GM13977 (cell line): Measurements from ENCODE around the gene DISC1.

Experiments used
- DNase-seq: peaks from one replicate; pipeline ENCODE4 v3.0.0; 2012; ENCODE audit warnings: low spot score
- in situ Hi-C: fragments of 300-500 bp; cut with MboI; formaldehyde crosslinking; loops from one replicate; pipeline ENCODE4 v1.12.0; 2022; ENCODE audit warnings: low sequenced_read_pairs, low pct_unique_long_range_greater_than_20kb, mixed read lengths, inconsistent platforms; ENCODE audit not compliant: unreplicated experiment
- TF ChIP-seq, protein P1 (sequence below): IDR thresholded peaks from 2 replicates; pipeline ENCODE4 v1.5.1; 2012; ENCODE audit warnings: mild to moderate bottlenecking, control low read depth; ENCODE audit not compliant: insufficient read depth; ENCODE audit errors: extremely low read depth, missing control alignments

The DISC1 gene

GRCh38 chr1:231800108-231800507 lies 173.5 kb downstream of the DISC1 start:
- TF ChIP-seq, protein P1, sequence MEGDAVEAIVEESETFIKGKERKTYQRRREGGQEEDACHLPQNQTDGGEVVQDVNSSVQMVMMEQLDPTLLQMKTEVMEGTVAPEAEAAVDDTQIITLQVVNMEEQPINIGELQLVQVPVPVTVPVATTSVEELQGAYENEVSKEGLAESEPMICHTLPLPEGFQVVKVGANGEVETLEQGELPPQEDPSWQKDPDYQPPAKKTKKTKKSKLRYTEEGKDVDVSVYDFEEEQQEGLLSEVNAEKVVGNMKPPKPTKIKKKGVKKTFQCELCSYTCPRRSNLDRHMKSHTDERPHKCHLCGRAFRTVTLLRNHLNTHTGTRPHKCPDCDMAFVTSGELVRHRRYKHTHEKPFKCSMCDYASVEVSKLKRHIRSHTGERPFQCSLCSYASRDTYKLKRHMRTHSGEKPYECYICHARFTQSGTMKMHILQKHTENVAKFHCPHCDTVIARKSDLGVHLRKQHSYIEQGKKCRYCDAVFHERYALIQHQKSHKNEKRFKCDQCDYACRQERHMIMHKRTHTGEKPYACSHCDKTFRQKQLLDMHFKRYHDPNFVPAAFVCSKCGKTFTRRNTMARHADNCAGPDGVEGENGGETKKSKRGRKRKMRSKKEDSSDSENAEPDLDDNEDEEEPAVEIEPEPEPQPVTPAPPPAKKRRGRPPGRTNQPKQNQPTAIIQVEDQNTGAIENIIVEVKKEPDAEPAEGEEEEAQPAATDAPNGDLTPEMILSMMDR = no peak
- DNase-seq = no peak
- in situ Hi-C loops = no loop called here

- in situ Hi-C loops = no loop called here
- DNase-seq = no peak
- TF ChIP-seq, protein P1 = no peak
These were observed 174.5 kb downstream of the DISC1 start for GRCh38 chr1:231801042-231801585.

GRCh38 chr1:231803353-231803752 lies 176.8 kb downstream of the DISC1 start:
- no peak for DNase-seq
- in situ Hi-C loops = no loop called here
- TF ChIP-seq, protein P1 = no peak

- TF ChIP-seq, protein P1 = peak; percentile 63
- in situ Hi-C loops = no loop called here
- DNase-seq = peak; percentile 46
These were observed 180.3 kb downstream of the DISC1 start for GRCh38 chr1:231806623-231807495.

DNA sequence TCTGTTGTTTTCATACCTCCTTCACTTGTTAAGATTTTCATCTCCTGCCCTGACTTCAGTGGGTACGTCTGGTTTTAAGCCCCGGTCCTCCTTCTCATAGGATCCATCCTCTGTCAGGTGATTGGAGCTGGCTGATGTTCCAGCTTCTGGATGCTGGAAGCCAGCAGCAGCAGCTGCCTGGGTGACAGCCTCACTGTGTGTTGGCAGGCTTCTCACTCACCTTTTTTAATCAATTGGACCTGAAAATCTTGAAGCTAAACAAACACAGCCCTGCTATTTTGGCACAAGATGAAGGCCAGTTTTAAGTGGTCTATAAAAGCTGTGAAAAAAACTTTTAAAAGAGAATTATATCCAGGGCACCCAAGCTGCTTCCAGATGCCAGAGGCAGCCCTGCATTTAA lies 181.0 kb downstream of the DISC1 start:
- in situ Hi-C loops = no loop called here
- DNase-seq = no peak
- TF ChIP-seq, protein P1 = no peak

GRCh38 chr1:231808116-231808515 lies 181.5 kb downstream of the DISC1 start:
- TF ChIP-seq, protein P1 = no peak
- in situ Hi-C loops = no loop called here
- no peak for DNase-seq
